Globus pallidus (tissue), 1 donor: ENCODE results near the gene DENND10.
"Not testable (repeated sequence)": the region's sequence is repeated elsewhere in the genome, so short reads cannot be mapped to it uniquely, and the experiment has no call there.

ENCODE experiments used
- DNase-seq: peaks from one replicate; pipeline ENCODE4 v3.0.0-alpha.2; 2015; ENCODE audit warnings: low spot score

Gene DENND10

GRCh38 chr10:119166564-119166963 lies 62.7 kb downstream of the DENND10 start:
- no peak for DNase-seq

GRCh38 chr10:119167041-119167440 lies 63.1 kb downstream of the DENND10 start:
- DNase-seq: no peak

DNA sequence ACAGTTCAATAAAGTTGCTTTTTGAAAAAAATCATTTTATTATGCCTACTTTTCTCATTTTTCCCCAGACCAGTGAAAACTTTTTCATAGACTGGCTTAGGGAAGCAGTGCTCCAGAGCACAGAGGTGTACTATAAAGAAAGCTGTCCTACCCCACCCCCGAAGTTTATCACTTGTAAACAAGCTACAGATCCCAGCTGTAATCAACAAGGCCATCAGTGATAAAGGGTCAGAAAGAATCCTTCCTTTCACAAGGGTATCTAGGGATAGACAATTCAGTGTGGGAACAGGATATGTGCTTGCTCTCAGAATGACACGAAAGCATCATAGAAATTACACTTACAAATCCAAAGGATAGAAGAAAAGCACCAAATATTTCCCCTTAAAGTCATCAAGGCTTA lies 70.2 kb downstream of the DENND10 start:
- no peak for DNase-seq

- DNase-seq: no peak
Observed at GRCh38 chr10:119176166-119176565, 72.3 kb downstream of the DENND10 start.

- no peak for DNase-seq
Observed at GRCh38 chr10:119177708-119178371, 73.9 kb downstream of the DENND10 start.

DNA sequence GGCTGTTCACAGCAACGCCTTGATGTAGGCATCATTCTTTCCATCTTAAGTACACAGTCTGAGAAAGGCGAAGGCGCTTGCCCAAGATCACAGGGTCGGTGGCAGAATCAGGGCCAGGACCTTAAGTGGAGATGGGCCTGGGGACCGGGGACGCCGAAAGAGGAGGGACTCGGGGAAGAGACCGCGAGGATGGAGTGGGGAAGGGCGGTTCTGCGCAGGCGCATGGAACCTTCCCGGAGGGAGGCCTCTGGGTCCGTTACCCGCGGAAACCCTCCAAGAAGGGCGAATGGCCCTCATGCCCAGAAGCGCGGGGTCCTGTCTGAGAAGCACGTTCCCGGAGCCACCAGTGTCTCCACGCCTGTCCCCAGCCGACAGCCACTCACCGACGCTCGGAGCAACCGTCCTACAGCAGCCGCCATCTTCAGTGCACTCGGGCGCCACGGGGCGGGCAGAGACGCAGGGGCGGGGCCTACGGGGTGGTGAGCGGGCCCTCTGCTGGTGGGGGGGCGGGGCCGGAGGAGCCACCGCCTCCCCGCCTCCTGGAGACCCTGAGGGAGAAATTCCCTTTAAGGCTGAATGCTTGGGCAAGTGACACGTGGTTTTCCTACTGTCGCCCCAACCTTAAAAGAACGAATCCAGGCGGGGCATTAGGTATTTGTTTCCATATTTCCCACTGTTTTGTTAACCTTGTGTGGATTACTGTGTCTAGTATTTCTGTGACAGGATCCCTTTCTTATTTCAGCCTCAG lies 74.6 kb downstream of the DENND10 start, which contains the start of gene PRDX3:
PRDX3 (minus strand) TSS at position 441 of the 748 bp plus-strand sequence; CDS start at position 419, 22 bp downstream.
- DNase-seq: peak; percentile 91

DNA sequence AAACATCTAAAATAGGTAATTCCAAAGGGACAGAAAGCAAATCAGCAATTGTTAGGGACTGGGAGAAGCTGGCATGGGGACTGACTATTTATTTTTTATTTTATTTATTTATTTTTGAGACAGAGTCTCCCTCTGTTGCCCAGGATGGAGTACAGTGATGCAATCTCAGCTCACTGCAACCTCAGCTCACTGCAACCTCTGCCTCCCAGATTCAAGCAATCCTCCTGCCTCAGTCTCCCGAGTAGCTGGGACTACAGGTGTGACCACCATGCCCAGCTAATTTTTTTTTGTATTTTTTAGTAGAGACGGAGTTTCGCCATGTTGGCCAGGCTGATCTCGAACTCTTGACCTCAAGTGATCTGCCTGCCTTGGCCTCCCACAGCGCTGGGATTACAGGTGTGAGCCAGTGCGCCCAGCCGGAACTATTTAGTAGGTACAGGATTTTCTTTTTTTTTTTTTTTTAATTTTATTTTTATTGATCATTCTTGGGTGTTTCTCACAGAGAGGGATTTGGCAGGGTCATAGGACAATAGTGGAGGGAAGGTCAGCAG lies 77.0 kb downstream of the DENND10 start:
- not testable (repeated sequence) for DNase-seq

GRCh38 chr10:119183664-119184412 lies 79.9 kb downstream of the DENND10 start:
- DNase-seq: no peak
